WTC11 (cell line): ENCODE measurements around the gene PLK2. TPM values are rescaled to one million over a fixed set of nuclear protein-coding genes. Genes with fewer than 3 reads are reported as not detected.

Experiments
- ATAC-seq: fragments of 200-7000 bp; cut with Tn5 transposase; 2 replicates; pipeline ENCODE4 v1.10.0; 2021; ENCODE audit warnings: mild to moderate bottlenecking, moderate library complexity
- CTCF ChIA-PET: fragments of 300-600 bp; sonication (Branson Sonifier 250); formaldehyde crosslinking; loops from one replicate; lab custom pipeline; 2021; ENCODE audit warnings: antibody characterized with exemption; lab: Charles Lee
- POLR2A ChIA-PET: fragments of 350-600 bp; sonication (Branson Sonifier 250); formaldehyde crosslinking; loops from one replicate; lab custom pipeline; 2021; ENCODE audit warnings: antibody characterized with exemption; lab: Charles Lee
- DNase-seq: peaks from one replicate; pipeline ENCODE4 v3.0.0; 2021; ENCODE audit warnings: low spot score
- H3K27ac Mint-ChIP-seq: 2 replicates; pipeline ENCODE4 v1.8.0; 2021; ENCODE audit warnings: mixed read lengths
- H3K27me3 Mint-ChIP-seq: 2 replicates; pipeline ENCODE4 v1.8.0; 2021; ENCODE audit warnings: low read depth, mild to moderate bottlenecking, moderate library complexity, mixed read lengths
- H3K36me3 Mint-ChIP-seq: 2 replicates; pipeline ENCODE4 v1.8.0; 2021; ENCODE audit warnings: mixed read lengths
- H3K4me1 Mint-ChIP-seq: 2 replicates; pipeline ENCODE4 v1.8.0; 2022; ENCODE audit warnings: mixed read lengths
- H3K4me3 Mint-ChIP-seq: 2 replicates; pipeline ENCODE4 v1.8.0; 2021; ENCODE audit warnings: mild to moderate bottlenecking, moderate library complexity, mixed read lengths
- H3K9me3 Mint-ChIP-seq: 2 replicates; pipeline ENCODE4 v1.8.0; 2021; ENCODE audit warnings: mixed read lengths
- AFF4 ChIP-seq: sonication (generic); formaldehyde crosslinking; IDR thresholded peaks from 2 replicates; pipeline ENCODE4 v1.8.1; 2023; ENCODE audit warnings: mild to moderate bottlenecking, missing genetic modification reagents, borderline replicate concordance
- ATF3 ChIP-seq: sonication (generic); formaldehyde crosslinking; conservative IDR thresholded peaks from 2 replicates; pipeline ENCODE4 v1.8.1; 2022; ENCODE audit warnings: mild to moderate bottlenecking, missing genetic modification reagents
- CREM ChIP-seq: sonication (generic); formaldehyde crosslinking; IDR thresholded peaks from 2 replicates; pipeline ENCODE4 v1.8.1; 2022; ENCODE audit warnings: mild to moderate bottlenecking, missing genetic modification reagents, moderate library complexity
- E2F1 ChIP-seq: sonication (generic); formaldehyde crosslinking; IDR thresholded peaks from 2 replicates; pipeline ENCODE4 v1.8.0; 2022; ENCODE audit warnings: mild to moderate bottlenecking, missing genetic modification reagents
- ELF4 ChIP-seq: sonication (generic); formaldehyde crosslinking; IDR thresholded peaks from 2 replicates; pipeline ENCODE4 v1.8.1; 2022; ENCODE audit warnings: low read depth, mild to moderate bottlenecking, moderate library complexity, missing genetic modification reagents
- EMX1 ChIP-seq: fragments of 250-450 bp; sonication (Bioruptor Pico); IDR thresholded peaks from 2 replicates; pipeline ENCODE4 v1.8.0; 2021; ENCODE audit warnings: mild to moderate bottlenecking
- ERG ChIP-seq: fragments of 250-450 bp; sonication (Bioruptor Pico); IDR thresholded peaks from 2 replicates; pipeline ENCODE4 v1.8.0; 2021; ENCODE audit warnings: mild to moderate bottlenecking
- ETV6 ChIP-seq: sonication (generic); formaldehyde crosslinking; IDR thresholded peaks from 2 replicates; pipeline ENCODE4 v1.8.1; 2022; ENCODE audit warnings: mild to moderate bottlenecking, missing genetic modification reagents
- IRF2 ChIP-seq: sonication (generic); formaldehyde crosslinking; IDR thresholded peaks from 2 replicates; pipeline ENCODE4 v1.8.0; 2022; ENCODE audit warnings: low read depth, missing genetic modification reagents, borderline replicate concordance
- PRRX2 ChIP-seq: fragments of 250-450 bp; sonication (Bioruptor Pico); IDR thresholded peaks from 2 replicates; pipeline ENCODE4 v1.8.0; 2021; ENCODE audit warnings: mild to moderate bottlenecking
- ZBTB21 ChIP-seq: sonication (generic); formaldehyde crosslinking; IDR thresholded peaks from 2 replicates; pipeline ENCODE4 v1.8.1; 2023; ENCODE audit warnings: mild to moderate bottlenecking, missing genetic modification reagents, borderline replicate concordance
- ZNF232 ChIP-seq: sonication (generic); formaldehyde crosslinking; IDR thresholded peaks from 2 replicates; pipeline ENCODE4 v1.8.0; 2022; ENCODE audit warnings: mild to moderate bottlenecking, missing genetic modification reagents
- ZNF281 ChIP-seq: sonication (generic); formaldehyde crosslinking; IDR thresholded peaks from 2 replicates; pipeline ENCODE4 v1.8.0; 2023; ENCODE audit warnings: mild to moderate bottlenecking, missing genetic modification reagents
- ZNF396 ChIP-seq: fragments of 250-450 bp; sonication (Bioruptor Pico); IDR thresholded peaks from 2 replicates; pipeline ENCODE4 v1.8.0; 2021; ENCODE audit warnings: mild to moderate bottlenecking, moderate library complexity, borderline replicate concordance
- ZNF416 ChIP-seq: fragments of 250-450 bp; sonication (Bioruptor Pico); IDR thresholded peaks from 2 replicates; pipeline ENCODE4 v1.9.0; 2021; ENCODE audit warnings: mild to moderate bottlenecking, inconsistent platforms
- ZNF425 ChIP-seq: fragments of 250-450 bp; sonication (Bioruptor Pico); conservative IDR thresholded peaks from 2 replicates; pipeline ENCODE4 v1.9.0; 2021; ENCODE audit warnings: mild to moderate bottlenecking
- ZNF532 ChIP-seq: fragments of 250-450 bp; sonication (Bioruptor Pico); IDR thresholded peaks from 2 replicates; pipeline ENCODE4 v1.9.0; 2021; ENCODE audit warnings: mild to moderate bottlenecking, borderline replicate concordance
- ZNF671 ChIP-seq: fragments of 250-450 bp; sonication (Bioruptor Pico); IDR thresholded peaks from 2 replicates; pipeline ENCODE4 v1.8.0; 2021; ENCODE audit warnings: mild to moderate bottlenecking
- total RNA-seq: library from RNA; stranded (reverse); gene quantifications from 3 replicates; pipeline ENCODE4 v1.2.3, GENCODE V29; 2021
- TF ChIP-seq, protein P1 (sequence below): sonication (generic); formaldehyde crosslinking; IDR thresholded peaks from 2 replicates; pipeline ENCODE4 v1.8.1; 2023; ENCODE audit warnings: mild to moderate bottlenecking, missing genetic modification reagents, moderate library complexity

Gene PLK2
- total RNA-seq, 1 experiment from 2014 or later = 37.1 TPM

- no peaks in the 10 kb centered on the region; the same call in 1 of the 2 replicates for H3K27me3 Mint-ChIP-seq
- DNase-seq (no peak), ATAC-seq (no peak)
- peaks cover 4% of the 10 kb centered on the region for H3K9me3 Mint-ChIP-seq
- no peak overlapping the region for H3K27ac Mint-ChIP-seq
- ChIA-PET CTCF (no interaction called here), POLR2A (interaction anchor here (0.6 kb wide), 1 partner anchor 657 kb away, joined by 6 read pairs; no protein-coding TSS in a partner anchor)
- H3K4me3 Mint-ChIP-seq = no peak overlapping the region
- H3K4me1 Mint-ChIP-seq = peaks cover 11% of the 10 kb centered on the region
- TF ChIP-seq, protein P1, sequence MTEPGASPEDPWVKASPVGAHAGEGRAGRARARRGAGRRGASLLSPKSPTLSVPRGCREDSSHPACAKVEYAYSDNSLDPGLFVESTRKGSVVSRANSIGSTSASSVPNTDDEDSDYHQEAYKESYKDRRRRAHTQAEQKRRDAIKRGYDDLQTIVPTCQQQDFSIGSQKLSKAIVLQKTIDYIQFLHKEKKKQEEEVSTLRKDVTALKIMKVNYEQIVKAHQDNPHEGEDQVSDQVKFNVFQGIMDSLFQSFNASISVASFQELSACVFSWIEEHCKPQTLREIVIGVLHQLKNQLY (CRISPR knock-in tag) = no peak
- TF ChIP-seq ETV6 (CRISPR knock-in tag) (no peak), CREM (CRISPR knock-in tag) (no peak), ZNF396 (CRISPR knock-in tag) (no peak), IRF2 (CRISPR knock-in tag) (no peak), ZBTB21 (CRISPR knock-in tag) (no peak), ZNF671 (no peak), ZNF416 (CRISPR knock-in tag) (no peak), EMX1 (no peak), ZNF232 (no peak), ATF3 (CRISPR knock-in tag) (no peak), E2F1 (CRISPR knock-in tag) (no peak), ZNF425 (no peak), ZNF281 (CRISPR knock-in tag) (no peak), ZNF532 (CRISPR knock-in tag) (no peak), ERG (CRISPR knock-in tag) (no peak), AFF4 (no peak), ELF4 (CRISPR knock-in tag) (no peak), PRRX2 (CRISPR knock-in tag) (no peak)
- no peaks in the 10 kb centered on the region for H3K36me3 Mint-ChIP-seq
These were observed 46.2 kb upstream of the PLK2 start for GRCh38 chr5:58505971-58506640.
